NCI-H1092 (cell line): ENCODE data around the gene CEP20.

Source experiments
- DNase-seq: peaks from one replicate; lab custom pipeline; 2025; lab: John Stamatoyannopoulos, UW

CEP20 gene

GRCh38 chr16:15830832-15831451 is 57.5 kb downstream of the CEP20 start:
- no peak for DNase-seq

GRCh38 chr16:15829460-15829859 is 58.9 kb downstream of the CEP20 start:
- no peak for DNase-seq

- DNase-seq = no peak
Measured at GRCh38 chr16:15827709-15828343, 60.6 kb downstream of the CEP20 start.

GRCh38 chr16:15827299-15827698 is 61.1 kb downstream of the CEP20 start:
- no peak for DNase-seq

GRCh38 chr16:15825750-15826305 is 62.6 kb downstream of the CEP20 start:
- DNase-seq = no peak

- DNase-seq = no peak
Measured at GRCh38 chr16:15822957-15823356, 65.4 kb downstream of the CEP20 start.

GRCh38 chr16:15820837-15821236 is 67.6 kb downstream of the CEP20 start:
- no peak for DNase-seq

GRCh38 chr16:15819046-15819445 is 69.4 kb downstream of the CEP20 start:
- DNase-seq = no peak

GRCh38 chr16:15817446-15817845 is 71.0 kb downstream of the CEP20 start:
- no peak for DNase-seq

GRCh38 chr16:15816228-15816627 is 72.2 kb downstream of the CEP20 start:
- DNase-seq = no peak
